PC-9 (cell line): ENCODE results near the gene TMEM50B.

ENCODE experiments used
- EZH2 ChIP-seq: fragments of 200-600 bp; sonication (generic); IDR thresholded peaks from 2 replicates; pipeline ENCODE4 v1.8.0; 2017; ENCODE audit warnings: antibody characterized with exemption, low read depth
- TF ChIP-seq, protein P1 (sequence below): fragments of 200-600 bp; sonication (generic); conservative IDR thresholded peaks from 2 replicates; pipeline ENCODE4 v1.6.1; 2017; ENCODE audit warnings: mixed run types, antibody characterized with exemption, mild to moderate bottlenecking, moderate library complexity

DNA sequence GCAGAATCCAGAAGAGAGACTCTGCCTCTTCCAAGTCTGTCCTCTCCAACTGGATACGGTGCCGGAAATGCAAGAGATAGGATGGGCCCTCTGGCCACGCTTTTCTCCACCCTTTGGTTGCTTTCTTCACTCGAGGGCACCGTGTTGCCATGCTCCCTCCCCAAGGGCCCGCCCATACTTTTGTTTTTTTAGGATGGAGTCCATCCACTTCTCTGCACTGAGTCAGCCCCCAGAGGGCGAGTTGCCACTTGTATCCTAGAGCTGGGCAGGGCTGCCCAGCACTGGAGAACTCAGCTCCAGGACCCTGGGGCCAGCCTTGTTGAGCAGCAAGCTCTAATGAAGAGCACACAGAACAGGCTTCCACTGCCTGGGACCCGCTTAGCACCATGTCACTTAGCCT lies 51.1 kb downstream of the TMEM50B start:
- no peak for TF ChIP-seq EZH2
- TF ChIP-seq, protein P1, sequence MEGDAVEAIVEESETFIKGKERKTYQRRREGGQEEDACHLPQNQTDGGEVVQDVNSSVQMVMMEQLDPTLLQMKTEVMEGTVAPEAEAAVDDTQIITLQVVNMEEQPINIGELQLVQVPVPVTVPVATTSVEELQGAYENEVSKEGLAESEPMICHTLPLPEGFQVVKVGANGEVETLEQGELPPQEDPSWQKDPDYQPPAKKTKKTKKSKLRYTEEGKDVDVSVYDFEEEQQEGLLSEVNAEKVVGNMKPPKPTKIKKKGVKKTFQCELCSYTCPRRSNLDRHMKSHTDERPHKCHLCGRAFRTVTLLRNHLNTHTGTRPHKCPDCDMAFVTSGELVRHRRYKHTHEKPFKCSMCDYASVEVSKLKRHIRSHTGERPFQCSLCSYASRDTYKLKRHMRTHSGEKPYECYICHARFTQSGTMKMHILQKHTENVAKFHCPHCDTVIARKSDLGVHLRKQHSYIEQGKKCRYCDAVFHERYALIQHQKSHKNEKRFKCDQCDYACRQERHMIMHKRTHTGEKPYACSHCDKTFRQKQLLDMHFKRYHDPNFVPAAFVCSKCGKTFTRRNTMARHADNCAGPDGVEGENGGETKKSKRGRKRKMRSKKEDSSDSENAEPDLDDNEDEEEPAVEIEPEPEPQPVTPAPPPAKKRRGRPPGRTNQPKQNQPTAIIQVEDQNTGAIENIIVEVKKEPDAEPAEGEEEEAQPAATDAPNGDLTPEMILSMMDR = no peak
